ENCODE measurements around the gene TNIK. TPM values are rescaled to one million over a fixed set of nuclear protein-coding genes. Genes with fewer than 3 reads are reported as not detected.

Gene TNIK
- total RNA-seq, 1 donor from 2014 or later, result 35.3 TPM

GRCh38 chr3:171059978-171060377 lies 400.2 kb downstream of the TNIK start:
- intact Hi-C loops (cut with DNase I), result no loop called here
- TF ChIP-seq, protein P1, sequence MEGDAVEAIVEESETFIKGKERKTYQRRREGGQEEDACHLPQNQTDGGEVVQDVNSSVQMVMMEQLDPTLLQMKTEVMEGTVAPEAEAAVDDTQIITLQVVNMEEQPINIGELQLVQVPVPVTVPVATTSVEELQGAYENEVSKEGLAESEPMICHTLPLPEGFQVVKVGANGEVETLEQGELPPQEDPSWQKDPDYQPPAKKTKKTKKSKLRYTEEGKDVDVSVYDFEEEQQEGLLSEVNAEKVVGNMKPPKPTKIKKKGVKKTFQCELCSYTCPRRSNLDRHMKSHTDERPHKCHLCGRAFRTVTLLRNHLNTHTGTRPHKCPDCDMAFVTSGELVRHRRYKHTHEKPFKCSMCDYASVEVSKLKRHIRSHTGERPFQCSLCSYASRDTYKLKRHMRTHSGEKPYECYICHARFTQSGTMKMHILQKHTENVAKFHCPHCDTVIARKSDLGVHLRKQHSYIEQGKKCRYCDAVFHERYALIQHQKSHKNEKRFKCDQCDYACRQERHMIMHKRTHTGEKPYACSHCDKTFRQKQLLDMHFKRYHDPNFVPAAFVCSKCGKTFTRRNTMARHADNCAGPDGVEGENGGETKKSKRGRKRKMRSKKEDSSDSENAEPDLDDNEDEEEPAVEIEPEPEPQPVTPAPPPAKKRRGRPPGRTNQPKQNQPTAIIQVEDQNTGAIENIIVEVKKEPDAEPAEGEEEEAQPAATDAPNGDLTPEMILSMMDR (IDR thresholded peaks at IDR 0.05), result no peak
- Histone ChIP-seq H3K27me3 (no peaks in the 10 kb centered on the region), H3K9me3 (no peaks in the 10 kb centered on the region), H3K4me1 (no peaks in the 10 kb centered on the region), H3K4me3 (no peak overlapping the region), H3K27ac (no peak overlapping the region), H3K36me3 (peaks cover 4% of the 10 kb centered on the region)
- DNase-seq (no peak), ATAC-seq (no peak)

GRCh38 chr3:171058873-171059603 lies 401.2 kb downstream of the TNIK start:
- H3K9me3 ChIP-seq, result no peaks in the 10 kb centered on the region
- no peak overlapping the region for H3K27ac ChIP-seq
- H3K27me3 ChIP-seq, result no peaks in the 10 kb centered on the region
- ATAC-seq (no peak), DNase-seq (no peak)
- no peaks in the 10 kb centered on the region for H3K36me3 ChIP-seq
- TF ChIP-seq, protein P1 (IDR thresholded peaks at IDR 0.05), result no peak
- H3K4me3 ChIP-seq, result no peak overlapping the region
- intact Hi-C loops (cut with DNase I), result no loop called here
- H3K4me1 ChIP-seq, result no peaks in the 10 kb centered on the region

DNA sequence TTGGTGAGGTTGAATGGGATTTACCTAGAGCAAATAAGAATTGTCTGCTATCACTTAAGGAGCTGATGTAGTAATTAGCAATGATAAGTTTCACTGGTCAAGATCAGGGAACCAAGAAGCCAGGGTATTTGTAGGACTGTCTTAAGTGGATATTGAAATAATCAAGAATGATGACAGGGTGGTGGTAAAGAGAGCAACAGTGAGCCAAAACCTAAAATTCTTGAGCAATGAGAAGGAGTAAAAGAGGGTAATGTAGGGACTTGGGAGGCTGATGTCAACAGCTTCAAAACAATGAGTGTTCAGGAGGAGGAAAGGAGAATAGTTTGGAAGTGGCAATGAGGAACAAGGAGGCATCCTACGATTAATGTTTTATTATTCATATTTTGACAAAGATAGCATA lies 402.1 kb downstream of the TNIK start:
- ATAC-seq (no peak), DNase-seq (no peak)
- Histone ChIP-seq H3K36me3 (no peaks in the 10 kb centered on the region), H3K27me3 (no peaks in the 10 kb centered on the region), H3K4me1 (no peaks in the 10 kb centered on the region), H3K4me3 (no peak overlapping the region), H3K27ac (no peak overlapping the region), H3K9me3 (no peaks in the 10 kb centered on the region)
- TF ChIP-seq, protein P1 (IDR thresholded peaks at IDR 0.05), result no peak
- intact Hi-C loops (cut with DNase I), result no loop called here

GRCh38 chr3:171057072-171057471 lies 403.1 kb downstream of the TNIK start:
- H3K27me3 ChIP-seq, result no peaks in the 10 kb centered on the region
- TF ChIP-seq, protein P1 (IDR thresholded peaks at IDR 0.05), result no peak
- H3K4me1 ChIP-seq, result no peaks in the 10 kb centered on the region
- H3K9me3 ChIP-seq, result no peaks in the 10 kb centered on the region
- ATAC-seq (no peak), DNase-seq (no peak)
- H3K27ac ChIP-seq, result no peak overlapping the region
- intact Hi-C loops (cut with DNase I), result no loop called here
- H3K4me3 ChIP-seq, result no peak overlapping the region
- no peaks in the 10 kb centered on the region for H3K36me3 ChIP-seq

DNA sequence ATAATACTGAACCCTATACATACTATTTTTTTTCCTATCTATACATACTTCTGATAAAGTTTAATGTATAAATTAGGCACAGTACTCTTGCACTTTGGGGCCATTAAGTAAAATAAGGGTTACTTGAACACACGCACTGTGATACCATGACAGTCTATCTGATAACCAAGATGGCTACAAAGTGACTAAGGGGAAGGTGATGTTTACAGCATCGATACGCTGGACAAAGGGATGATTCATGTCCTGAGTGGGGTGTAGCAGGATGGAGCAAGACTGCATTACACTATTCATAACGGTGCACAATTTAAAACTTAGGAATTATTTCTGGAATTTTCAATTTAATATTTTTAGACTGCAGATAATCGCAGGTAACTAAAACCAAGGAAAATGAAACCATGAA lies 403.7 kb downstream of the TNIK start:
- ATAC-seq, result no peak

More for the DNA sequence above, 403.7 kb downstream of the TNIK start:
- Histone ChIP-seq H3K4me3 (no peak overlapping the region), H3K36me3 (no peaks in the 10 kb centered on the region), H3K27me3 (no peaks in the 10 kb centered on the region), H3K9me3 (no peaks in the 10 kb centered on the region), H3K27ac (no peak overlapping the region), H3K4me1 (no peaks in the 10 kb centered on the region)
- intact Hi-C loops (cut with DNase I), result no loop called here
- TF ChIP-seq, protein P1 (IDR thresholded peaks at IDR 0.05), result no peak
- DNase-seq, result no peak

Measured in upper lobe of right lung (tissue), 1 donor.